HG02763 (cell line): ENCODE results near the gene ADAD2.

ENCODE experiments used
- ATAC-seq: cut with Tn5 transposase; IDR thresholded peaks from one replicate; pipeline ENCODE4 v1.9.1; 2021; ENCODE audit warnings: mild to moderate bottlenecking, moderate library complexity; ENCODE audit not compliant: unreplicated experiment

Gene ADAD2

DNA sequence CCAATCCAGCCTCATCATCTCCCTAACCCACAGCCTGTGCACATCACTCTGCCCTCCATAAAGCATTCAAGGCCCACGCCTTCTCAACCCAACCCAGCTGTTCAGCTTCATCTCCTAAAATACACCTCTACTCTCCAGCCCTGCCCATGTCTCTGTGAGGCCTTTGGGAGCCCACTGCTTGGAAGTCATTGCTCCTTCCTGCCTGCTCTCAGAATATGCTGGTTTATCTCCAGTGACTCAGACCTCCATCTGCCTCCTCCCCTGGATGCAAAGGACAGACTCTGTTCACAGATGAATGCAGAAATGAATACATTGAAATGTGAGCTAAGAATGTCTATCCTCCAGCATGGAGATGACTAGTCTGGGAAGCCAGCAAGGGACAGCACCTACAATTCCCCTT lies 29.9 kb downstream of the ADAD2 start:
- ATAC-seq, result no peak

- ATAC-seq, result no peak
These were observed 32.5 kb downstream of the ADAD2 start for GRCh38 chr16:84223456-84223855.

DNA sequence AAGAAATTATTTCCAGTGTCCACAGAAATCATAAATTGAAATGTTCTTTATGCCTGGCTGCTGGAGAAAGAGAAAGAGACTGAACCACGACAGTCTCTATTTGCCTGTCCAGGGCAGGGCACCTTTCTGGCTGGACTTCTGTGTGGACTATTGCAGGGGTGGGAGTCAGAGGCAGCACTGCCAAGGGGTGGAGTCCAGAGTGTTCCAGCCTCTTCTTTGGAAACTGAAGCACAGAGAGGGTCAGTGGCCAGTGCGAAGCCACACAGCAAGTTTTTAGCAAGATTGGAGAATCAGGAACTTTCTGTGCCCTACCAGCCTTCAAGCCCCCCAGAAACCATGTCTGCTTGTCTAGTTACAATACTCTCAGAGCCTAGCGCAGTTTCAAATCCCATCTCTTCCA lies 33.6 kb downstream of the ADAD2 start:
- ATAC-seq, result no peak

GRCh38 chr16:84225126-84225525 lies 34.2 kb downstream of the ADAD2 start:
- ATAC-seq, result no peak

- ATAC-seq, result no peak
These were observed 34.6 kb downstream of the ADAD2 start for GRCh38 chr16:84225571-84225970.

DNA sequence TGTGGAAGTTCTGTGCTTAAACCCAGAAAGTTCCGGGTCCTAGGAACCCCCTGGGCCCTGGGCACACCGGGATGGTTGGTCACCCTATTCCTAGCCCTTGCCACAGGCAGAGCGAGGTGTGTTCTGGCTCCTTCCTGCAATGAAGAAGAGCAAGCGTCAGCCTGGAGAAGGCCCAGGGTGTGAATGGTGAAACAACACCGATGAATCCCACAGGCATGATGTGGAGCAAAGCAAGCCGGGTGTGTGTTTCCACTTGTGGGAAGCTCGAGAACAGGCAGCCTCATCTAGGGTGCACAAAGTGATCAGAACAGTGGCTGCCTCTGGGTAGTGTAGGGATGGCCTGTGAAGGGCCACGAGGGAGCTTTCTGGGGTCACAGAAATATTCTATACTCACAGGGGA lies 35.1 kb downstream of the ADAD2 start:
- no peak for ATAC-seq

- ATAC-seq, result no peak
These were observed 36.6 kb downstream of the ADAD2 start for GRCh38 chr16:84227548-84227947.

DNA sequence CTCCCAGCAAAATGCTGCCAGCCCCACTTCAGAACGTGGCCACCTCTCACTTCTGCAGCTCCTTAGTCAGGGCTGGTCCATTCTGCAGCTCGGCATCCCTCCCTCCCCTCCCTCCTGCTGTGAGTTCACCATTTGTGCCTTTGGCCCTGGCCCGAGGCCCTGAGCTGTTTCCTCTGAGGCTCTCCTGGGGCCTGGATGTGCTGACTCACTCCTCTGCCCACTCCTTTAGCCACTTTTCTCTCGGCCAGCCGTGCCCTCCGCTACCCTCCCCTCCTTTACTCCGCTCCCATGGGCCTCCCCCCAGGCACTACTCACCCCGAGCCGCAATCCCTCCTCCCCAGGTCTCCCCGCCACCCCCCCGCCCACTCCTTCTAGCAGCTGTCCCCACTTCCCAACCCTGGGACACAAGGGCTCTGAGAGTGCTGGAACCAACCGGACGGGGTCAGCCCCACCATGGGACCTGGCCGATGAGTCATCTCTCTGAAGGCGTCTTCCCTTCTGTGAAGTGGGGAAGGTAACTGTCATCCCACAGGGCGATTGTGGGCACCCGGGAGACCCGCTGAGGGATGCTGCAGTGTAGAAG lies 37.4 kb downstream of the ADAD2 start:
- no peak for ATAC-seq

DNA sequence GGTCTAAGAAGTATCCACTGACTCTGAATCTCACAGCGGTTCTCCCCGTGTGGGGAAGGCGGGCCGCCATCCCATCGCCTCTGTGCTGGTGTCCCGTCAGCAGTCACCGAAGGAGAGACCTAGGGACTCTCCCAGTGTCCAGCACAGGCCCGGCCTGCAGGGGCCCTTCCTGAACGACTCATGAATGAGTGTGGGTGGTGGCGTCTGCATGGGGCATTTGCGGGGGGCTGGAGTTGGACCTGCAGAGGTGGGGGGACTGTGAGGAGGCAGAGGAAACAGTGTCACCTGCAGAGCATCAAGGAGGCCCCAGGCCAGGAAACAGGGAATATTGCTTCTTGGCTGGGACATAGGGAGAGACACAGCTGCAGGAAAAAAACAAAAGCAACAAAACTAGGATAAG lies 38.5 kb downstream of the ADAD2 start:
- ATAC-seq, result no peak

- no peak for ATAC-seq
These were observed 41.1 kb downstream of the ADAD2 start for GRCh38 chr16:84232060-84232459.

DNA sequence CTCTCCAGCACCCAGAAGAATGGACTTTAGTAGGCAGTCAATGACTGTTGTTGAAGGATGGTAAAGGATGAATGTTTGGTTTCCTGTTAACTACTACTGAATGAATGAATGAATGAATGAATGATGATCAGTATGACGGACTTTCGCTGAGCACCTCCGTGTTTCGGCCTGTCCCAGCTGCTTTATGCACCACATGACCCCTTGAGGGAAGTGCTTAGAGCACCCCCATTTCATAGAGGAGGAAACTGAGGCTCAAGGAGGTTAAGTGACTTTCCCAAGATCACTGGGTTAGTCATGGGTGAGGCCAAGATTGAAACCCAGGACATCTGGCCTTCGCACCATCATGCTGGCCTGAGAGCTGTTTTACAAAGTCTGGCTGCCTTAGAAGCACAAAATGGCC lies 42.0 kb downstream of the ADAD2 start:
- ATAC-seq, result no peak

GRCh38 chr16:84233748-84234147 lies 42.8 kb downstream of the ADAD2 start:
- no peak for ATAC-seq

DNA sequence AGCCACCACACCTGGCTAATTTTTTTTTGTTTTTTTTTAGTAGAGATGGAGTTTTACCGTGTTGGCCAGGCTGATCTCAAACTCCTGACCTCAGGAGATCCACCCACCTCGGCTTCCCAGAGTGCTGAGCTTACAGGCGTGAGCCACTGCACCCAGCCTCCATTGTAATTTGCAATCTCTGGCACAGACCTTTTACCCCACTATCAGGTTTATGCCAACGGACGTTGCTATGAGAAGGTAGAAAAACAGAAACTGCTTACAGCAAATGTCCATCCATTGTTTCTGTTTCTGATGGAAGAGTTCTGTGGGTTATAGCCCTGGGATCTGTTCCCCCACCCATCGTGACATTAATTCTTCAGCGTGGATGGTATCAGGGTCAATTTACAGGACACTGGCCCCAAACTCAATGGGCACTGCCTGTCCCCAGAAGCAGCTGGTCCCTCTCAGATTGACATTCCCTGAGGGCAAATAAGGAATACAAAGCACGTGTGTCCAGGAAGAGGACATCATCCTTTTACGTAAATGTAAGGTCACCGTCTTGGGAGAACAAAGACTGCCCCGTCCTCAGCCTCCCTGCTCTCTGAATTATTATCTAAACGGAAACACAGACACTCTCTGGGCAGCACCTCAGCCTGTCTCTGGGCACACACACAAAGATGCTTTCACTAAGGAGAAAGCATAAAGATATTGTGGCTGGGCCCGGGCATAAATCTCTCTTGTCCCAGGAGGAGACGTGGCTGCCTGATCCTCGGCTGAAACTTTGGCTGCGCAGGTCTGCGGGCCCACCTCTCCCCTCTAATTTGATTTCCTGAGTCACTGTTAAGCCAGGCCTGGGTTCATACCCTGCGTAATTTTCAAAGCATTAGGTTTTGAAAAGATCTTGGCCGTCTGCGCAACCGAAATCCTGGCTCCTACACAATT lies 43.6 kb downstream of the ADAD2 start:
- no peak for ATAC-seq

GRCh38 chr16:84236671-84237070 lies 45.7 kb downstream of the ADAD2 start:
- ATAC-seq, result no peak

- ATAC-seq, result no peak
These were observed 47.2 kb downstream of the ADAD2 start for GRCh38 chr16:84237994-84238750.

DNA sequence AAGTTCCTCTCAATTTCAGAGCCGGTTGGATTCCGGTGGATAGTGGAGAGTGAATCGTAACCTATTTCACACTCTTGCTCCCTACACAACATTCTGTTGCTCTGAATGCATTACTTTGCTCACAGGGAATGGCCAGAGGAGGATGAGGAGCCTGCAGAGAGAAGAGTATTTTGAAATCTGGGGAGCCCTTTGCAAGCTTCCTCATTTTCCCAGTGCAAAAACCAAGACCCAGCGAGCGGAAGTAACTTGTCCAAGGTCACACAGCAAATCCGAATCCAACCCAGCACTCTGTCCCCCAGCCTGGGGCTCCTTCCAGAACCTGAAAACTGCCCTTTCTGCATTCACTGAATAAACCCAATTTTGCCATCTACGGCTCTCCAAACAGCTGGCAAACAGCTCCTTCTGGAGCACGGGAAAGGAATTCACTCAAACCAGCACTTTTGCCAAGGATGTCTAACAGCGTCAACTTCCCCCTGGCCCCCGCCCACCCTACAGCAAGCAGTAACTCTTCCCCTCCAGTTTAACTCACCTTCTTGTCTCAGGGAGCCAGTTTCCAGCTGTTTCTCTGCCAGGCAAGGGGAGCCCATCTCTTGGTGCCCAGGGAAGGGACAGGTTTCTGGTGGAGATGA lies 48.3 kb downstream of the ADAD2 start:
- no peak for ATAC-seq

DNA sequence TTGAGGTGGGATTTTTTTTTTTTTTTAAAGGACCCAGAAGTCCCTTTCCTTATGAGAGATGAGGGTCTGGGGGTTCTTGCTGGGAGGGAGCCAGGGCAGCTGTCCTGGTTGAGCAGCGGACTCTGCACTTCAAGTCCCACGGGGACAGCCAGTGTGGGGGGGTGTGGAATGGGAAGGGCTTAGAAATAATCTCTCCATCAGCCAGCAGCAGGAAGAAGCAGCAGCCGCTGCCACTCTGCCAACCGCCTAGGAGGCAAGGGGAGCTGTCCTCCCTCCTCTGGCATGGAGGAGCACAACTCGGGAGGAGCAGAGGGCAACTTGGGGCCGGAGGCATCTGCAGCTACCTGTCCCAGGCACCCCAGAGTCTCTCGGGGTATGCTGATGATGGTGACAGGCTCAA lies 49.0 kb downstream of the ADAD2 start, which contains the start of gene KCNG4:
TSS of gene KCNG4 (minus strand) at position 104 of the 400 bp plus-strand sequence. CDS start 2,527 bp downstream, outside the sequence.
- no peak for ATAC-seq

- no peak for ATAC-seq
These were observed 49.5 kb downstream of the ADAD2 start for GRCh38 chr16:84240455-84240854.

DNA sequence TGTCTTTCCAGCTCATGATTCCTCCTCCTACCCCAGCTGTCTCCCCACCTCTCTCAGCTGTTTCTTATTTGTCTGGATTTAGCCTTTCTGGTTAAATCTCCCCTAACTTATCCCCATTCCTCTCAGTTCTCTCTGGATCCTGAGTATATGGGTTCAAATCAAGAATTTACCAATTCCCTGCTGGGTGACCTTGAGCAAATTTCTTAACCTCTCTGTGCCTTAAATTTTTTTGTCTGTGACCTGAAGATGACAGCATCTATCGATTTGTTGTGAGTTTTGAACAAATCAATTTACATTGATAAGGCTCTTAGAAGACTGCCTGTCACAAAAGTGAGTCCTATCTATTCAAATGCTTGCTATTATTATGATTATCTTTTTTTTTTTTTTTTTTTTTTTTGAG lies 50.8 kb downstream of the ADAD2 start:
- ATAC-seq, result no peak

DNA sequence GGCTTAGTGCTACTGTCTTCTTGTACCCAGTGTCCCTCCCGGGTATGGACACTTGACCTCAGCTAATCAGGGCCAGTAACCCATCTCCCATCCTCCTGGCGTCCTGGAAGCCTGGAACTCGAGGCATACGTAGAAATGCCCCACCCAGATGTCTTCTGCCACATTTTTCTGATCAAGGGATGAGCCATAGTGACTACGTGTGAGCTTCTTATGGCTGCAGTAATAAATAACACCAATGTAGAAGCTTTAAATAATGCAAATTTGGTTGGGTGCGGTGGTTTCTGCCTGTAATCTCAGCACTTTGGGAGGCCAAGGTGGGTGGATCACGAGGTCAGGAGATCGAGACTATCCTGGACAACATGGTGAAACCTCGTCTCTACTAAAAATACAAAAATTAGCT lies 51.9 kb downstream of the ADAD2 start:
- ATAC-seq, result no peak

DNA sequence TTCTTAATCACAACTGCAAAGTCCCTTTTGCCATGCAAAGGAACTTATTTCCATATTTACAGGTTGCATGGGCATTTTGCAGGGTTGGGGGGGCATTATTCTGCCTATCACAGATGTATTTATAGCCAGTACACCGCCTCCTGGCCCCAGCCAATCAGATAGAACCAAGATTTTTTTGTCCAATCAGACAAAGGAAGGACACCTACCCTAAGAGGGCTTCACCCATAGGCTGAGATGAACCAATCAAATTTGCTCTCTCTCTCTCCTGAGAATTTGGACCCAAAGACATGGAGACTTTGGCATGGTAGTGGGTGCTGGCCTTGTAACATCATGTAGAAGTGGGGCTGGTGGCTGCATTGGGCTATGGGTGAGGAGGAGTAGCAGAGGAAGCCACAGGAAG lies 52.8 kb downstream of the ADAD2 start:
- ATAC-seq, result no peak
